GM18505 (cell line): Measurements from ENCODE around the gene PCDHGB5.
A peak's percentile ranks its signal among the peaks of the same experiment; 100 is the strongest.
"Not testable (repeated sequence)": the region's sequence is repeated elsewhere in the genome, so short reads cannot be mapped to it uniquely, and the experiment has no call there.

Source experiments
- ATAC-seq: cut with Tn5 transposase; IDR thresholded peaks from one replicate; pipeline ENCODE4 v1.9.1; 2021; ENCODE audit not compliant: unreplicated experiment
- POLR2A ChIP-seq: IDR thresholded peaks from 4 replicates; pipeline ENCODE4 v1.6.1; 2011; ENCODE audit warnings: borderline replicate concordance; ENCODE audit not compliant: insufficient read depth, insufficient read length; ENCODE audit errors: extremely low read depth

PCDHGB5 gene

DNA sequence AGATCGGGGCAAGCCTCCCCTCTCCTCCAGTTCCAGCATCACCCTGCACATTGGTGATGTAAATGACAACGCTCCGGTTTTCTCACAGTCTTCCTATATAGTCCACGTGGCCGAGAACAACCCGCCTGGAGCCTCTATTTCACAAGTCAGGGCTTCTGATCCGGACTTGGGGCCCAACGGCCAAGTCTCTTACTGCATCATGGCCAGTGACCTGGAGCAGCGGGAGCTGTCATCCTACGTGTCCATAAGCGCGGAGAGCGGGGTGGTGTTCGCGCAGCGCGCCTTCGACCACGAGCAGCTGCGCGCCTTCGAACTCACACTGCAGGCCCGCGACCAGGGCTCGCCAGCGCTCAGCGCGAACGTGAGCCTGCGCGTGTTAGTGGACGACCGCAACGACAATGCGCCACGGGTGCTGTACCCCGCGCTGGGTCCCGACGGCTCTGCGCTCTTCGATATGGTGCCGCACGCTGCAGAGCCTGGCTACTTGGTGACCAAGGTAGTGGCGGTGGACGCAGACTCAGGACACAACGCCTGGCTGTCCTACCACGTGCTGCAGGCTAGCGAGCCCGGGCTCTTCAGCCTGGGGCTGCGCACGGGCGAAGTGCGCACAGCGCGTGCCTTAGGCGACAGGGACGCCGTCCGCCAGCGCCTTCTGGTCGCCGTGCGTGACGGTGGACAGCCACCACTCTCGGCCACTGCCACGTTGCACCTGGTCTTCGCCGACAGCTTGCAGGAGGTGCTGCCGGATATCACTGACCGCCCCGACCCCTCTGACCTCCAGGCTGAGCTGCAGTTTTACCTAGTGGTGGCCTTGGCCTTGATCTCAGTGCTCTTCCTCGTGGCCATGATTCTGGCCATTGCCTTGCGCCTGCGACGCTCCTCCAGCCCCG, 8.3 kb upstream of the PCDHGB5 start:
- no peak for TF ChIP-seq POLR2A
- ATAC-seq, result no peak

DNA sequence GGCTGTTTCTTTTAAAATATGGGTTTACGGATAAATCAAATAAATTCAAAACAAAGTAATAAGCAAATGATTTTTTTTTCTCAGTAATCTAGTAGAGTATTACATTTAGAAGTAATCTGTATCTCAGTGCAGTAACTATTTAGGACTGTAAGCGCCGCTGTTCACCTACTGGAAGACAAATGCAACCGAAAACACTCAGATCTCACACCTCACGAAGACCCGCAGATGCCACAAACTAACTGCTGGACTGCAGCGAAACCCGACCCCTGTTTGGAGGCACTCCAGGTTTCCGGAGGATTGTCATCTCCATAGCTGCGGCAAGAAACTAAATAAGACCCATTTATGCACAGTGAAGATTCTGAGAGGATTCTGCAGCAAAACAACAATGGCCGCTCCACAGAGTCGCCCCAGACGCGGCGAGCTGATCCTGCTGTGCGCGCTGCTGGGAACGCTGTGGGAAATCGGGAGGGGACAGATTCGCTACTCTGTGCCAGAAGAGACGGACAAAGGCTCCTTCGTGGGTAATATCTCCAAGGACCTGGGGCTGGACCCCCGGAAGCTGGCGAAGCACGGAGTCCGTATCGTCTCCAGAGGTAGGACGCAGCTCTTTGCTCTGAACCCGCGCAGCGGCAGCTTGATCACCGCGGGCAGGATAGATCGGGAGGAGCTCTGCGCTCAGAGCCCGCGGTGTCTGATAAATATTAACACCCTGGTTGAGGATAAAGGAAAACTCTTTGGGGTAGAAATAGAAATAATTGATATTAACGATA, 5.1 kb upstream of the PCDHGB5 start, which contains the start of gene PCDHGA8:
PCDHGA8 (plus strand) TSS at position 205 of the 770 bp plus-strand sequence; CDS start at position 386, 181 bp downstream.
- no peak for ATAC-seq
- no peak for TF ChIP-seq POLR2A

DNA sequence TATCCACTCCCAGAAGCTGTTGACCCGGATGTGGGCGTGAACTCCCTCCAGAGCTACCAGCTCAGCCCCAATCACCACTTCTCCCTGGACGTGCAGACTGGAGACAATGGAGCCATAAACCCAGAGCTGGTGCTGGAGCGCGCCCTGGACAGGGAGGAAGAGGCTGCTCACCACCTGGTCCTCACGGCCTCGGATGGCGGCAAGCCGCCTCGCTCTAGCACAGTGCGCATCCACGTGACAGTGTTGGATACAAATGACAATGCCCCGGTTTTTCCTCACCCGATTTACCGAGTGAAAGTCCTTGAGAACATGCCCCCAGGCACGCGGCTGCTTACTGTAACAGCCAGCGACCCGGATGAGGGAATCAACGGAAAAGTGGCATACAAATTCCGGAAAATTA, 4.5 kb upstream of the PCDHGB5 start:
- no peak for TF ChIP-seq POLR2A
- no peak for ATAC-seq

DNA sequence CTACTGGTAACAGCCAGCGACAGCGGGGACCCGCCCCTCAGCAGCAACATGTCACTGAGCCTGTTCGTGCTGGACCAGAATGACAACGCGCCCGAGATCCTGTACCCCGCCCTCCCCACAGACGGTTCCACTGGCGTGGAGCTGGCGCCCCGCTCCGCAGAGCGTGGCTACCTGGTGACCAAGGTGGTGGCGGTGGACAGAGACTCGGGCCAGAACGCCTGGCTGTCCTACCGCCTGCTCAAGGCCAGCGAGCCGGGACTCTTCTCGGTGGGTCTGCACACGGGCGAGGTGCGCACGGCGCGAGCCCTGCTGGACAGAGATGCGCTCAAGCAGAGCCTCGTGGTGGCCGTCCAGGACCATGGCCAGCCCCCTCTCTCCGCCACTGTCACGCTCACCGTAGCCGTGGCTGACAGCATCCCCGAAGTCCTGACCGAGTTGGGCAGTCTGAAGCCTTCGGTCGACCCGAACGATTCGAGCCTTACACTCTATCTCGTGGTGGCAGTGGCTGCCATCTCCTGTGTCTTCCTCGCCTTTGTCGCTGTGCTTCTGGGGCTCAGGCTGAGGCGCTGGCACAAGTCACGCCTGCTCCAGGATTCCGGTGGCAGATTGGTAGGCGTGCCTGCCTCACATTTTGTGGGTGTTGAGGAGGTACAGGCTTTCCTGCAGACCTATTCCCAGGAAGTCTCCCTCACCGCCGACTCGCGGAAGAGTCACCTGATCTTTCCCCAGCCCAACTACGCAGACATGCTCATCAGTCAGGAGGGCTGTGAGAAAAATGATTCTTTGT, 3.2 kb upstream of the PCDHGB5 start:
- not testable (repeated sequence) for ATAC-seq

DNA sequence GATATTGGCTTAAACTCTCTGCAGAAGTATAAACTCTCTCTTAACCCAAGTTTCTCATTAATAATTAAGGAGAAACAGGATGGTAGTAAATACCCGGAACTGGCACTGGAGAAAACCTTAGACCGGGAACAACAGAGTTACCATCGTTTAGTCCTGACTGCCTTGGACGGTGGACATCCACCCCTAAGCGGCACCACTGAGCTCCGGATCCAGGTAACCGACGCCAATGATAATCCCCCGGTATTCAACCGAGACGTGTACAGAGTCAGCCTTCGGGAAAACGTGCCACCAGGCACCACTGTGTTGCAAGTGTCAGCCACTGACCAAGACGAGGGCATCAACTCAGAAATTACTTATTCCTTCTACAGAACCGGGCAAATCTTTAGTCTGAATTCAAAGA, 861 bp downstream of the PCDHGB5 start:
- TF ChIP-seq POLR2A, result no peak
- ATAC-seq, result no peak

DNA sequence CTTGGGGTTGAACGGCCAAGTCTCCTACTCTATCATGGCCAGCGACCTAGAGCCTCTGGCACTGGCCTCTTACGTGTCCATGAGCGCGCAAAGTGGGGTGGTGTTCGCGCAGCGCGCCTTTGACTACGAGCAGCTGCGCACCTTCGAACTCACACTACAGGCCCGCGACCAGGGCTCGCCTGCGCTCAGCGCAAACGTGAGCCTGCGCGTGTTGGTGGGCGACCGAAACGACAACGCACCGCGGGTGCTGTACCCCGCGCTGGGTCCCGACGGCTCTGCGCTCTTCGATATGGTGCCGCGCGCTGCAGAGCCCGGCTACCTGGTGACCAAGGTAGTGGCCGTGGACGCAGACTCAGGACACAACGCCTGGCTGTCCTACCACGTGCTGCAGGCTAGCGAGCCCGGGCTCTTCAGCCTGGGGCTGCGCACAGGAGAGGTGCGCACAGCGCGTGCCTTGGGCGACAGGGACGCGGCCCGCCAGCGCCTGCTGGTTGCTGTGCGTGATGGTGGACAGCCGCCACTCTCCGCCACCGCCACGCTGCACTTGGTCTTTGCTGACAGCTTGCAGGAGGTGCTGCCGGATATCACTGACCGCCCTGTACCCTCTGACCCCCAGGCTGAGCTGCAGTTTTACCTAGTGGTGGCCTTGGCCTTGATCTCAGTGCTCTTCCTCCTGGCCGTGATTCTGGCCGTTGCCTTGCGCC, 2.0 kb downstream of the PCDHGB5 start:
- no peak for TF ChIP-seq POLR2A
- no peak for ATAC-seq

DNA sequence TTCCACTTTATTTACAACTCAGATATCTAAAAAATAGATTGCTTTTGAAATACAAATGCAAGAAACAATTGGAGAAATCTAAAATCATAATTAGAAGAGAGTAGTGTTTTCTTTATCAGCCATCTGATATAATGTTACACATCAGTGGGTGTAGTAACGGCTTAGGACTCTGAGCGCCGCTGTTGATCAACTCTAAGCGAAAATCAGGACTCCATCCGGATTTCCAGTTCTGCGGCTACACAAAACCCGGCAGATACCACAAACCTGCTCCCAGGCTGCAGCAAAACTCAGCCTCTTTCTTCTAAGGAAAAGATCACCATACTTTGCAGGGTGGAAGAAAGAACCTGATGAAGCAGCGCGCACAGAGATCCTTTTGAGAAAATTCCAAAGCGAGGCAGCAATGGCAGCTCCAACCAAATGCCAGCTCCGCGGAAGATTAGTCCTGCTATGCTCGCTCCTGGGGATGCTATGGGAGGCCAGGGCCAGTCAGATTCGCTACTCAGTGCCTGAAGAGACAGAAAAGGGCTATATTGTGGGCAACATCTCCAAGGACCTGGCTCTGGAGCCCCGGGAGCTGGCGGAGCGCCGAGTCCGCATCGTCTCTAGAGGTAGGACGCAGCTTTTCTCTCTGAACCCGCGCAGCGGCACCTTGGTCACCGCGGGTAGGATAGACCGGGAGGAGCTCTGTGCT, 5.0 kb downstream of the PCDHGB5 start, which contains the start of gene PCDHGA9:
PCDHGA9 (plus strand) TSS at position 226 of the 691 bp plus-strand sequence; CDS start at position 401, 175 bp downstream.
- no peak for TF ChIP-seq POLR2A
- no peak for ATAC-seq

DNA sequence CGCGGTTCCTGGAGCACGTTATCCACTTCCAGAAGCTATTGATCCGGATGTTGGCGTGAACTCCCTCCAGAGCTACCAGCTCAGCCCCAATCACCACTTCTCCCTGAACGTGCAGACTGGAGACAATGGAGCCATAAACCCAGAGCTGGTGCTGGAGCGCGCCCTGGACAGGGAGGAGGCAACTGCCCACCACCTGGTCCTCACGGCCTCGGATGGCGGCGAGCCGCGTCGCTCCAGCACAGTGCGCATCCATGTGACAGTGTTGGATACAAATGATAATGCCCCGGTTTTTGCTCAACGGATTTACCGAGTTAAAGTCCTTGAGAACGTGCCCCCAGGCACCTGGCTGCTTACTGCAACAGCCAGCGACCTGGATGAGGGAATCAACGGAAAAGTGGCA, 5.6 kb downstream of the PCDHGB5 start:
- no peak for TF ChIP-seq POLR2A
- no peak for ATAC-seq

DNA sequence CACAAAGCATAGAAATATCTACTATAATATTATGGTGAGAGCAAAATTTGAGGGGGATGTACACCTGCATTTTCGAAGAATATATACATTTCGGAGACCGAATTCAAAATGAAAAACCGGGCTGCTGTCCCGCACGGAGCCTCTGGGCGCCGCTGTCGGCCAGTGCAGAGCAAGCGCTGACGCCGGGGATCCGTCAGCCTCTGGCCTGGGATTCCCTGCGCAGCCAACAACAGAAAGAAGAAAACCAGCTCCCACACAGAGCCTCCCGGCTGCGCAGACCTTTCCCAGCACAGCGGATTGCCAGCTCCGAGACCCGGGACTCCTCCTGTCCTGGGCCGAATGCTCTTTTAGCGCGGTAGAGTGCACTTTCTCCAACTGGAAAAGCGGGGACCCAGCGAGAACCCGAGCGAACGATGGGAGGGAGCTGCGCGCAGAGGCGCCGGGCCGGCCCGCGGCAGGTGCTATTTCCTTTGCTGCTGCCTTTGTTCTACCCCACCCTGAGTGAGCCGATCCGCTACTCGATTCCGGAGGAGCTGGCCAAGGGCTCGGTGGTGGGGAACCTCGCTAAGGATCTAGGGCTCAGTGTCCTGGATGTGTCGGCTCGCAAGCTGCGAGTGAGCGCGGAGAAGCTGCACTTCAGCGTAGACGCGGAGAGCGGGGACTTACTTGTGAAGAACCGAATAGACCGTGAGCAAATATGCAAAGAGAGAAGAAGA, 10.2 kb downstream of the PCDHGB5 start, which contains the start of gene PCDHGB6:
PCDHGB6 (plus strand) TSS at position 232 of the 716 bp plus-strand sequence; CDS start at position 414, 182 bp downstream.
- not testable (repeated sequence) for ATAC-seq

DNA sequence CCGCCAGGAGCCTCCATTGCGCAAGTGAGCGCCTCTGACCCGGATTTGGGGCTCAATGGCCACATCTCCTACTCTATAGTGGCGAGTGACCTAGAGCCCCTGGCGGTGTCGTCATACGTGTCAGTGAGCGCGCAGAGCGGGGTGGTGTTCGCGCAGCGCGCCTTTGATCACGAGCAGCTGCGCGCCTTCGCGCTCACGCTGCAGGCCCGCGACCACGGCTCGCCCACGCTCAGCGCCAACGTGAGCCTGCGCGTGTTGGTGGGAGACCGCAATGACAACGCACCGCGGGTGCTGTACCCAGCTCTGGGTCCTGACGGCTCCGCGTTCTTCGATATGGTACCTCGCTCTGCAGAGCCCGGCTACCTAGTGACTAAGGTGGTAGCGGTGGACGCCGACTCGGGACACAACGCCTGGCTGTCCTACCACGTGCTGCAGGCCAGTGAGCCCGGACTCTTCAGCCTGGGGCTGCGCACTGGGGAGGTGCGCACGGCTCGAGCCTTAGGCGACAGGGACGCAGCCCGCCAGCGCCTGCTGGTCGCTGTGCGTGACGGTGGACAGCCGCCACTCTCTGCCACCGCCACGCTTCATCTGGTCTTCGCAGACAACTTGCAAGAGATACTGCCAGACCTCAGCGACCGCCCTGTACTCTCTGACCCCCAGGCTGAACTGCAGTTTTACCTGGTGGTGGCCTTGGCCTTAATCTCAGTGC, 12.0 kb downstream of the PCDHGB5 start:
- TF ChIP-seq POLR2A, result no peak
- ATAC-seq, result no peak

DNA sequence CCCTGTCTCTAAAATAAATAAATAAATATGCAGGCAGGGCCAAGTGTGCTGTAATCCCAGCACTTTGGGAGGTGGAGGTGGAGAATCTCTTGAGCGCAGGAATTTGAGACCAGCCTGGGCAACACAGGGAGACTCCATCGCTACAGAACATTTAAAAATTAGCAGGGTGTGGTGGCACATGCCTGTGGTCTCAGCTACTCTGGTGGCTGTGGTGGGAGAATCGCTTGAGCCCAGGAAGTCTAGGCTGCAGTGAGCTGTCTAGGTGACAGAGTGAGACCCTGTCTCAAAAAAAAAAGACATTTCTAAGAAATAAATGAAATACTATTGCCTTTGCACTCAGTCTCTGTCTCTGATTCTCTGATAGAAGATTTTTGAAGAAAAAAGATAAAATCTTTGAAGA, 13.8 kb downstream of the PCDHGB5 start:
- TF ChIP-seq POLR2A, result no peak
- no peak for ATAC-seq

DNA sequence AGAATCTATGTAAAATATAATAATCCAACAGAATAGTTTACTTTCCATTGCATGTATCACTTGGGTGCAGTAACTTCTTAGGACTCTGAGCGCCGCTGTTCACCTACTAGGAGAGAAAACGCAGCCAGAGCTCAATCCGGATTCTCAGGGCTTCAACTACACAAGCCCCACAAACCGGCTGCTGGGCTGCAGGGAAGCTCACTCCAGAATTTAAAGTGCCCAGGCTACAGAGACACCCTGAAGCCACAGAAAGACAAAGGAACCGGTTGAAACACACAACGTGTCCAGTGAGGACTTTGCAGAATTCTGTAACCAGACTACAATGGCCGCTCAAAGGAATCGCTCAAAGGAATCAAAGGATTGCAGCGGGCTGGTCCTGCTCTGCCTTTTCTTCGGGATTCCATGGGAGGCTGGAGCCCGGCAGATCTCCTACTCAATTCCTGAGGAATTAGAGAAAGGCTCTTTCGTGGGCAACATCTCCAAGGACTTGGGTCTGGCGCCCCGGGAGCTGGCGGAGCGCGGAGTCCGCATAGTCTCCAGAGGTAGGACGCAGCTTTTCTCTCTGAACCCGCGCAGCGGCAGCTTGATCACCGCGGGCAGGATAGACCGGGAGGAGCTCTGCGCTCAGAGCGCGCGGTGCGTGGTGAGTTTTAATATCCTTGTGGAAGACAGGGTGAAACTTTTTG, 15.2 kb downstream of the PCDHGB5 start, which contains the start of gene PCDHGA10:
PCDHGA10 (plus strand) TSS at position 134 of the 686 bp plus-strand sequence; CDS start at position 323, 189 bp downstream.
- no peak for TF ChIP-seq POLR2A
- peak; percentile 74 for ATAC-seq
